HepG2 (cell line): Measurements from ENCODE around the gene CCDC69. TPM values are rescaled to one million over a fixed set of nuclear protein-coding genes. Genes with fewer than 3 reads are reported as not detected.

Experiments used
- GATA4 ChIP-seq: sonication (generic); IDR thresholded peaks from 2 replicates; pipeline ENCODE4 v1.6.1; 2016; ENCODE audit warnings: antibody characterized with exemption, low read depth, borderline replicate concordance
- HDAC1 ChIP-seq: sonication (generic); formaldehyde crosslinking; IDR thresholded peaks from 2 replicates; pipeline ENCODE4 v1.5.1; 2020; ENCODE audit warnings: mild to moderate bottlenecking, missing genetic modification reagents
- ISL2 ChIP-seq: sonication (generic); formaldehyde crosslinking; IDR thresholded peaks from 2 replicates; pipeline ENCODE4 v1.5.0; 2020; ENCODE audit warnings: missing genetic modification reagents
- MEIS2 ChIP-seq: sonication (generic); formaldehyde crosslinking; IDR thresholded peaks from 2 replicates; pipeline ENCODE4 v1.9.0; 2021; ENCODE audit warnings: mild to moderate bottlenecking, missing genetic modification reagents
- PHF8 ChIP-seq: sonication (generic); formaldehyde crosslinking; IDR thresholded peaks from 2 replicates; pipeline ENCODE4 v1.5.0; 2020; ENCODE audit warnings: missing genetic modification reagents
- SOX5 ChIP-seq: IDR thresholded peaks from 2 replicates; pipeline ENCODE4 v1.6.1; 2016; ENCODE audit warnings: borderline replicate concordance
- TAF1 ChIP-seq: sonication (generic); formaldehyde crosslinking; IDR thresholded peaks from 2 replicates; pipeline ENCODE4 v1.4.0; 2020; ENCODE audit warnings: missing genetic modification reagents
- ZNF501 ChIP-seq: sonication (generic); formaldehyde crosslinking; IDR thresholded peaks from 2 replicates; pipeline ENCODE4 v1.5.1; 2020; ENCODE audit warnings: mild to moderate bottlenecking, moderate library complexity, missing genetic modification reagents
- ZNF724P ChIP-seq: sonication (generic); formaldehyde crosslinking; IDR thresholded peaks from 2 replicates; pipeline ENCODE4 v1.8.0; 2022; ENCODE audit warnings: missing genetic modification reagents, borderline replicate concordance
- polyA plus RNA-seq, 8 experiments: library from polyadenylated mRNA; depleted of rRNA in 3 of 8; stranded (reverse) in 7 of 8; unstranded in 1 of 8; fragments of >200 nt; fragmentation: Illumina TruSeq in 4 of 8; extraction: Trizol in 4 of 8; gene quantifications; 2 replicates each; pipeline versions ENCODE4 v1.2.1 to v1.2.3, GENCODE V29; 2011 to 2016; ENCODE audit warnings: low read depth in 4 of 8, missing spikeins in 1 of 8, mixed read lengths in 1 of 8; ENCODE audit not compliant: insufficient read depth in 1 of 8
- total RNA-seq, 5 experiments: library from RNA; depleted of rRNA; stranded (reverse); fragments of >200 nt; fragmentation: Illumina TruSeq; extraction: Trizol; gene quantifications; 2 replicates each; pipeline ENCODE4 v1.2.3, GENCODE V29; 2016; ENCODE audit warnings: low read depth in 1 of 5
- TF ChIP-seq, protein P1 (sequence below): sonication (generic); formaldehyde crosslinking; IDR thresholded peaks from 2 replicates; pipeline ENCODE4 v1.4.0; 2020; ENCODE audit warnings: missing genetic modification reagents, borderline replicate concordance
- TF ChIP-seq, protein P2 (sequence below): sonication (generic); formaldehyde crosslinking; IDR thresholded peaks from 2 replicates; pipeline ENCODE4 v1.5.1; 2020; ENCODE audit warnings: missing genetic modification reagents, mild to moderate bottlenecking, borderline replicate concordance
- TF ChIP-seq, protein P3 (sequence below): sonication (generic); formaldehyde crosslinking; IDR thresholded peaks from 2 replicates; pipeline ENCODE4 v1.4.0; 2020; ENCODE audit warnings: mild to moderate bottlenecking, missing genetic modification reagents
- TF ChIP-seq, protein P4 (sequence below): IDR thresholded peaks from 2 replicates; pipeline ENCODE4 v1.6.1; 2016; ENCODE audit warnings: low read depth, missing genetic modification reagents, missing compliant biosample characterization
- TF ChIP-seq, protein P5 (sequence below): IDR thresholded peaks from 2 replicates; pipeline ENCODE4 v1.6.1; 2018; ENCODE audit warnings: missing genetic modification reagents

The CCDC69 gene
- total and polyA plus RNA-seq, 2 of the 13 experiments (the other 11 are each of a cell fraction or from before 2014, with no cell fraction given) = 12.2 to 45.2 TPM

DNA sequence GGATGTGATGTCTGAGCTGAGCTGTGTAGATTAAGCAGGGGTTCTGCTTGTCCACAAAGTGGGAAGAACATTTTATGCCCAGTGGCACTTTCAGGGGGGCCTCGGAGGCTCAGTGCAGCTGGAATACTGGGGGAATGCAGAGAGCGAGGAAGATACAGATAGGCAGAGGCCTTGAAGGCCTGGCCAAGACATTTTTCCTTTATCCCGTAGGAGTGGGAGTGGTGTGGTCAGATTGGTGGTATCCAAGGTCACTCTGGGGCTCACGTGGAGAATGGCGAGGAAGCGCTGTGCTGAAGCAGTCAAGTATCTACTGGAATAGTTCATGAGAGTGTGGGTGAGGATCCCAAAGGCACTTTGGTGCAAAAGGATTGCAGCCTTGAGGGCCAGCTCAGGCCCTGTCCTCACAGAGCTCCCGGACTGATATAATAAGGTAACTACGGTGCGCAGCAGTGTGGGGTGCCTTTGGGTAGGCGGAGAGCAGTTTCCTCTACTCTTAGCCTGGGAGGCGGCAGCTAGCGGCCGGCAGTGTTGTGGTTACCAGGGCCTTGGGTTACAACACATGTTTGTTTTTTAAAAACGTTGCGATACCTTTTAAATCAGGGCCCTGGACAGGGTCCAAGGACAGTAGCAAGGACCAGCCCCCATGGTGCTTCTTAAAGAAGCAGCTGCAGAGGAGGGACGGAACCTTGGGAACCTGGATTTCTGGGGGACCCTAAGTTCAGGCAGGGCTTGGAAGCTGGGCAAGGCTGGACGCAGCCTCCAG lies 10.8 kb upstream of the CCDC69 start (continued):
- TF ChIP-seq, protein P1, sequence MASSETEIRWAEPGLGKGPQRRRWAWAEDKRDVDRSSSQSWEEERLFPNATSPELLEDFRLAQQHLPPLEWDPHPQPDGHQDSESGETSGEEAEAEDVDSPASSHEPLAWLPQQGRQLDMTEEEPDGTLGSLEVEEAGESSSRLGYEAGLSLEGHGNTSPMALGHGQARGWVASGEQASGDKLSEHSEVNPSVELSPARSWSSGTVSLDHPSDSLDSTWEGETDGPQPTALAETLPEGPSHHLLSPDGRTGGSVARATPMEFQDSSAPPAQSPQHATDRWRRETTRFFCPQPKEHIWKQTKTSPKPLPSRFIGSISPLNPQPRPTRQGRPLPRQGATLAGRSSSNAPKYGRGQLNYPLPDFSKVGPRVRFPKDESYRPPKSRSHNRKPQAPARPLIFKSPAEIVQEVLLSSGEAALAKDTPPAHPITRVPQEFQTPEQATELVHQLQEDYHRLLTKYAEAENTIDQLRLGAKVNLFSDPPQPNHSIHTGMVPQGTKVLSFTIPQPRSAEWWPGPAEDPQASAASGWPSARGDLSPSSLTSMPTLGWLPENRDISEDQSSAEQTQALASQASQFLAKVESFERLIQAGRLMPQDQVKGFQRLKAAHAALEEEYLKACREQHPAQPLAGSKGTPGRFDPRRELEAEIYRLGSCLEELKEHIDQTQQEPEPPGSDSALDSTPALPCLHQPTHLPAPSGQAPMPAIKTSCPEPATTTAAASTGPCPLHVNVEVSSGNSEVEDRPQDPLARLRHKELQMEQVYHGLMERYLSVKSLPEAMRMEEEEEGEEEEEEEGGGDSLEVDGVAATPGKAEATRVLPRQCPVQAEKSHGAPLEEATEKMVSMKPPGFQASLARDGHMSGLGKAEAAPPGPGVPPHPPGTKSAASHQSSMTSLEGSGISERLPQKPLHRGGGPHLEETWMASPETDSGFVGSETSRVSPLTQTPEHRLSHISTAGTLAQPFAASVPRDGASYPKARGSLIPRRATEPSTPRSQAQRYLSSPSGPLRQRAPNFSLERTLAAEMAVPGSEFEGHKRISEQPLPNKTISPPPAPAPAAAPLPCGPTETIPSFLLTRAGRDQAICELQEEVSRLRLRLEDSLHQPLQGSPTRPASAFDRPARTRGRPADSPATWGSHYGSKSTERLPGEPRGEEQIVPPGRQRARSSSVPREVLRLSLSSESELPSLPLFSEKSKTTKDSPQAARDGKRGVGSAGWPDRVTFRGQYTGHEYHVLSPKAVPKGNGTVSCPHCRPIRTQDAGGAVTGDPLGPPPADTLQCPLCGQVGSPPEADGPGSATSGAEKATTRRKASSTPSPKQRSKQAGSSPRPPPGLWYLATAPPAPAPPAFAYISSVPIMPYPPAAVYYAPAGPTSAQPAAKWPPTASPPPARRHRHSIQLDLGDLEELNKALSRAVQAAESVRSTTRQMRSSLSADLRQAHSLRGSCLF (CRISPR knock-in tag) = no peak
- TF ChIP-seq ZNF501 (CRISPR knock-in tag) (peak; percentile 73), GATA4 (no peak), TAF1 (CRISPR knock-in tag) (no peak; the same call in 1 of the 2 replicates), MEIS2 (0 out of 2 replicates have a peak, but pooled peaks have one; percentile 22), SOX5 (CRISPR knock-in tag) (peak; percentile 57; the same call in 1 of the 2 replicates), HDAC1 (CRISPR knock-in tag) (peak; percentile 84), PHF8 (CRISPR knock-in tag) (peak; percentile 33; the same call in 1 of the 2 replicates), ISL2 (CRISPR knock-in tag) (peak; percentile 65), ZNF724P (CRISPR knock-in tag) (no peak)
- TF ChIP-seq, protein P2, sequence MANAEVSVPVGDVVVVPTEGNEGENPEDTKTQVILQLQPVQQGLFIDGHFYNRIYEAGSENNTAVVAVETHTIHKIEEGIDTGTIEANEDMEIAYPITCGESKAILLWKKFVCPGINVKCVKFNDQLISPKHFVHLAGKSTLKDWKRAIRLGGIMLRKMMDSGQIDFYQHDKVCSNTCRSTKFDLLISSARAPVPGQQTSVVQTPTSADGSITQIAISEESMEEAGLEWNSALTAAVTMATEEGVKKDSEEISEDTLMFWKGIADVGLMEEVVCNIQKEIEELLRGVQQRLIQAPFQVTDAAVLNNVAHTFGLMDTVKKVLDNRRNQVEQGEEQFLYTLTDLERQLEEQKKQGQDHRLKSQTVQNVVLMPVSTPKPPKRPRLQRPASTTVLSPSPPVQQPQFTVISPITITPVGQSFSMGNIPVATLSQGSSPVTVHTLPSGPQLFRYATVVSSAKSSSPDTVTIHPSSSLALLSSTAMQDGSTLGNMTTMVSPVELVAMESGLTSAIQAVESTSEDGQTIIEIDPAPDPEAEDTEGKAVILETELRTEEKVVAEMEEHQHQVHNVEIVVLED (CRISPR knock-in tag) = peak; percentile 35; the same call in 1 of the 2 replicates
- TF ChIP-seq, protein P3, sequence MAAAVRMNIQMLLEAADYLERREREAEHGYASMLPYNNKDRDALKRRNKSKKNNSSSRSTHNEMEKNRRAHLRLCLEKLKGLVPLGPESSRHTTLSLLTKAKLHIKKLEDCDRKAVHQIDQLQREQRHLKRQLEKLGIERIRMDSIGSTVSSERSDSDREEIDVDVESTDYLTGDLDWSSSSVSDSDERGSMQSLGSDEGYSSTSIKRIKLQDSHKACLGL (CRISPR knock-in tag) = no peak
- TF ChIP-seq, protein P4, sequence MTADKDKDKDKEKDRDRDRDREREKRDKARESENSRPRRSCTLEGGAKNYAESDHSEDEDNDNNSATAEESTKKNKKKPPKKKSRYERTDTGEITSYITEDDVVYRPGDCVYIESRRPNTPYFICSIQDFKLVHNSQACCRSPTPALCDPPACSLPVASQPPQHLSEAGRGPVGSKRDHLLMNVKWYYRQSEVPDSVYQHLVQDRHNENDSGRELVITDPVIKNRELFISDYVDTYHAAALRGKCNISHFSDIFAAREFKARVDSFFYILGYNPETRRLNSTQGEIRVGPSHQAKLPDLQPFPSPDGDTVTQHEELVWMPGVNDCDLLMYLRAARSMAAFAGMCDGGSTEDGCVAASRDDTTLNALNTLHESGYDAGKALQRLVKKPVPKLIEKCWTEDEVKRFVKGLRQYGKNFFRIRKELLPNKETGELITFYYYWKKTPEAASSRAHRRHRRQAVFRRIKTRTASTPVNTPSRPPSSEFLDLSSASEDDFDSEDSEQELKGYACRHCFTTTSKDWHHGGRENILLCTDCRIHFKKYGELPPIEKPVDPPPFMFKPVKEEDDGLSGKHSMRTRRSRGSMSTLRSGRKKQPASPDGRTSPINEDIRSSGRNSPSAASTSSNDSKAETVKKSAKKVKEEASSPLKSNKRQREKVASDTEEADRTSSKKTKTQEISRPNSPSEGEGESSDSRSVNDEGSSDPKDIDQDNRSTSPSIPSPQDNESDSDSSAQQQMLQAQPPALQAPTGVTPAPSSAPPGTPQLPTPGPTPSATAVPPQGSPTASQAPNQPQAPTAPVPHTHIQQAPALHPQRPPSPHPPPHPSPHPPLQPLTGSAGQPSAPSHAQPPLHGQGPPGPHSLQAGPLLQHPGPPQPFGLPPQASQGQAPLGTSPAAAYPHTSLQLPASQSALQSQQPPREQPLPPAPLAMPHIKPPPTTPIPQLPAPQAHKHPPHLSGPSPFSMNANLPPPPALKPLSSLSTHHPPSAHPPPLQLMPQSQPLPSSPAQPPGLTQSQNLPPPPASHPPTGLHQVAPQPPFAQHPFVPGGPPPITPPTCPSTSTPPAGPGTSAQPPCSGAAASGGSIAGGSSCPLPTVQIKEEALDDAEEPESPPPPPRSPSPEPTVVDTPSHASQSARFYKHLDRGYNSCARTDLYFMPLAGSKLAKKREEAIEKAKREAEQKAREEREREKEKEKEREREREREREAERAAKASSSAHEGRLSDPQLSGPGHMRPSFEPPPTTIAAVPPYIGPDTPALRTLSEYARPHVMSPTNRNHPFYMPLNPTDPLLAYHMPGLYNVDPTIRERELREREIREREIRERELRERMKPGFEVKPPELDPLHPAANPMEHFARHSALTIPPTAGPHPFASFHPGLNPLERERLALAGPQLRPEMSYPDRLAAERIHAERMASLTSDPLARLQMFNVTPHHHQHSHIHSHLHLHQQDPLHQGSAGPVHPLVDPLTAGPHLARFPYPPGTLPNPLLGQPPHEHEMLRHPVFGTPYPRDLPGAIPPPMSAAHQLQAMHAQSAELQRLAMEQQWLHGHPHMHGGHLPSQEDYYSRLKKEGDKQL = no peak
- TF ChIP-seq, protein P5, sequence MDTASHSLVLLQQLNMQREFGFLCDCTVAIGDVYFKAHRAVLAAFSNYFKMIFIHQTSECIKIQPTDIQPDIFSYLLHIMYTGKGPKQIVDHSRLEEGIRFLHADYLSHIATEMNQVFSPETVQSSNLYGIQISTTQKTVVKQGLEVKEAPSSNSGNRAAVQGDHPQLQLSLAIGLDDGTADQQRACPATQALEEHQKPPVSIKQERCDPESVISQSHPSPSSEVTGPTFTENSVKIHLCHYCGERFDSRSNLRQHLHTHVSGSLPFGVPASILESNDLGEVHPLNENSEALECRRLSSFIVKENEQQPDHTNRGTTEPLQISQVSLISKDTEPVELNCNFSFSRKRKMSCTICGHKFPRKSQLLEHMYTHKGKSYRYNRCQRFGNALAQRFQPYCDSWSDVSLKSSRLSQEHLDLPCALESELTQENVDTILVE = 0 out of 2 replicates have a peak, but pooled peaks have one; percentile 29
